Stimulated activated CD8-positive, alpha-beta memory T cell treated with anti-CD3 and anti-CD28 coated beads, Interleukin-7, amount 100 ng/mL, for 1 hour (primary cell): ENCODE measurements around the gene ZNF511.

Experiments used
- DNase-seq, 2 donors: peaks; one replicate each; pipeline ENCODE4 v3.0.0-alpha.2; 2020; ENCODE audit warnings: low read depth in 2 of 2

ZNF511 gene

DNA sequence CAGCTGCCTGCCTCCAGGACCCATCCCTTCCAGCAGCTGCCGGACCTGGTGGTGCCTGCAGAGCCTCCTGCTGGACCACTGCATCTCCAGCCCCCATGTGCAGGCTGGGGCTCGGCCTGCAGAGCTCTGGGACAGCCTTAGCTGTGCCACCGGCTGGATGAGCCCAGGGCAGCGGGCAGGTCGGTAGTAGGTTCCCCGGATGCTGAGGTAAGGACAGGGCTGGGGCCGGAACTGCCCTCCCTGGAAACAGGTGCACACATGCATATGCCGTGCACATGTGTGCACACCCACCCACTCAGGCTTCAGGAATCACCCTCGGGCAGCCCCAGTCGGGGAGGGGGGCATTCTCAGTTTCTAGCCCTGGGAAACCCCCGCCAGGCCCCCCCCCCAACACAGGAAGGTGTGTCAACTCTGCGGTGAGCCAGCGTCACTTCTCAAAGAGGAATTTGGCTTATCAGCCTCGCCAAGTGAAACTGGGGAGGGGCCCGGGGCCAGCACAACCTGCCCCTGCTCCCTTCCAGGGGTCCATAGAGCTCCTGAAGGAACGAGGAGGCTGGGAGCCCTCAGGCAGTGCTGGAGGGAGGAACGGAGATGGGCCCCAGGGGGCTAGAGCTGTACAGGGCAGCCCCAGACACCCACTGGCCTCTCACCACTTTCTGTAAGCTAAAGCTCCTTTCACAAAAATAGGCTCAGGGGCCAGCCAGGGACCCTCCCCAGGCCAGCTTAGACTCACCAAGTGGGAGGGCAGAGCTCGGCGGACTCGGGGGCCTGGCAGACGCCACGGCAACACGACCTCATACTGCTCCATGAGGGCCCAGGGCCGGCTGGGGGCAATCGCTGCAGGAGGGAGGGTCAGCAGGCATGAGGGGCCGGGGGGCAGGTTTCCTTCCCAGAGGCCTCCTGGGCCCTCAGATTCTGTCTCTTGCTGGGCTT, 33.7 kb upstream of the ZNF511 start:
- DNase-seq = peak; percentile 55 to 61

DNA sequence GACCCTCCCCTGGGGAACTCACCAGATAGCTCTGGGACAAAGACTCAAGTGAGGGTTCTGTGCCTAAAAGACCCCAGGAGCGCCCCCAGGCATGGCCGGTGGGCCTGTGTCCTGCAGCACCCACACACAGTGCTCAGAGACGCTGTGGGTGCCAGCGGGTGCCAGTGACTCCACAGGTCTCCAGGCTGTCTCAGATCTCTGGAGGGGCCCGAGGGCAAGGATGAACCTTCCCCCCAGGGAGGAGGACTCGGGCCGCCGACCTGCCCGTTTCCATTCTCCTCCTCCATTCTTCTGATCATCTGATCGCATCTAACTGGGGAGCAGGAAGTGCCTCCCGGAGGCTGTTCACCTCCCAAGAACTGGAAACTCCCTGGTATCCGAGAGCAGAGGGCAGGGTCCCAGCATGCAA, 33.0 kb upstream of the ZNF511 start:
- DNase-seq = no peak

DNA sequence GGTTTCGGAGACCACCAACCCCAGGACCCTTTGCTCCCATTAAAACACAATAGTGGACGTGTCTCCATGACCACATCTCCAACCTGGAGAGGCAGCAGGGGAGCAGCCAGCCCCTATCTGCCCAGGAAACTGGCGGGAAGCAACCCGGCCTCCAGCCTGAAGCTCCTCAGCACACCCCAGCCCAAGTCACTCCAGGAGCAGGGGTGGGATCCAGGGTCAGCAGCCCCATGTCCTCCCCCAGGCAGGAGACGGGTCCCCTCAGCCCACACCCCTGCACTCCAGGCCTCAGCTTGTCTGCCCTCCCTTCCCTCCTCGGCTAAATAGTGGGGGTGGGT, 32.6 kb upstream of the ZNF511 start:
- no peak for DNase-seq

- peak in 1 of 2 donors; percentile 42 for DNase-seq
These were observed 32.1 kb upstream of the ZNF511 start, which contains the start of gene ADAM8 for GRCh38 chr10:133276435-133277201. TSS of gene ADAM8 (minus strand) at chr10:133276868. CDS start at chr10:133276817, 51 bp downstream.

DNA sequence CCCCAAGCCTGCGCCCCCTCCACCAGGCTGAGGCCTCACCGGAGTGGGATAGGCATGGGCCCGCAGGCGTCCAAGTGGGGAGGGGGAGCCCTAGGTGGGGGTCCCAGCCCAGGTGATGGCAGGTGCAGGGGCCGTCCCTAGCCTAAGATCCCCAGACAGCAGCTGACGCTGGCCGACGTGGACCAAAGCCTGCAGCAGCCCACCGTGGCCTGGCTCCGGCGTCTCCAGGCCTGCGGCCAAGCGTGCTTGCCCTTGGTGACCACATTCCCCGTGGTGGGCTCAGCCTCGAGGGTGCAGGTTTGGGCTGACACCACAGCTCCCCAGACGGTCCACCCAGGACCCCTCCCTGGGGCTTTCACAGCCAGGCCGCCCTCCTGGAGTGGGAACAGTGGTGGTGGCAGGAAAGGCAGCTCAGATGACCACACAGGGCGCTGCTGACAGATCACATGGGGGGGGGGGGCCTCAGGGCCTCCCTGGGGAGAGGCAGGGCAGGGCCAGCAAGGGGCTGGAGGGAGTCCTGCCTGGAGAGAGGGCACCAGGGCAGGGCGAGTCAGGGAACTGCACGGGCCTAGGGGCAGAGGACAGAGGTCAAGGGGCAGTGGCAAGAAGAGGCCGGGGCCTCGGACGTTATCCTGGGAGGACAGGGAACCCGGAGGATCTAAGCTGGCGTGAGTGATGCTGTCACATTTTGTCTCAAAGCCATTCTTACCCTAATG, 31.3 kb upstream of the ZNF511 start:
- no peak for DNase-seq

DNA sequence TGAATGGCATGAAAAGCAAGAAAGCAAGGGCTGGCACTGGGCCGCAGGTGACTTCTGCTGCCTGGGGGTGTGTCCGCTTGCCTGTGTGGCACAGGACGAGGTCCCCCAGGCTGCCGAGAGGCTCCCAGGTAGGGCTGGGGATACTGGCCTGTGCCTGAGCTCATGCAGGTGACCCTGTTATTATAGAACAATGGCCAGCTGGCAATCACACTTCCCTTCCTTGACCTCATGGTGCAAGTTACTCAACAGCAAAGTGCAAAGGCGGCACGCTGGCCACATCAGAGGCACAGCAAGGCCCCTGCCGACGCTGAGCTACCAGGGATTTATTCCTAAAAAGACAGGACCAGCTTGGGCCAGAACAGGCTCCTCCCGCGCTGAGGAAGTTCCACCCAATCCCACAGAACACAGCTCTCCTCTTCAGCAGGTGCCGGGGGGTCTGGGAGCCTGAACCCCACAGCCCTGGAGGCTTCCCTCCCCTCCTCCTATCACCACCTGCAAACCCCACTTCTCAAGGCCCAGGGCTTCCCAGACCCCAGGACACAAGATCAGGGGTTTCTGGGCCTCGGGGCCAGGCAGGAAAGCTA, 30.6 kb upstream of the ZNF511 start:
- no peak for DNase-seq

- DNase-seq = peak in 1 of 2 donors; percentile 46
These were observed 30.0 kb upstream of the ZNF511 start for GRCh38 chr10:133278577-133279265.

DNA sequence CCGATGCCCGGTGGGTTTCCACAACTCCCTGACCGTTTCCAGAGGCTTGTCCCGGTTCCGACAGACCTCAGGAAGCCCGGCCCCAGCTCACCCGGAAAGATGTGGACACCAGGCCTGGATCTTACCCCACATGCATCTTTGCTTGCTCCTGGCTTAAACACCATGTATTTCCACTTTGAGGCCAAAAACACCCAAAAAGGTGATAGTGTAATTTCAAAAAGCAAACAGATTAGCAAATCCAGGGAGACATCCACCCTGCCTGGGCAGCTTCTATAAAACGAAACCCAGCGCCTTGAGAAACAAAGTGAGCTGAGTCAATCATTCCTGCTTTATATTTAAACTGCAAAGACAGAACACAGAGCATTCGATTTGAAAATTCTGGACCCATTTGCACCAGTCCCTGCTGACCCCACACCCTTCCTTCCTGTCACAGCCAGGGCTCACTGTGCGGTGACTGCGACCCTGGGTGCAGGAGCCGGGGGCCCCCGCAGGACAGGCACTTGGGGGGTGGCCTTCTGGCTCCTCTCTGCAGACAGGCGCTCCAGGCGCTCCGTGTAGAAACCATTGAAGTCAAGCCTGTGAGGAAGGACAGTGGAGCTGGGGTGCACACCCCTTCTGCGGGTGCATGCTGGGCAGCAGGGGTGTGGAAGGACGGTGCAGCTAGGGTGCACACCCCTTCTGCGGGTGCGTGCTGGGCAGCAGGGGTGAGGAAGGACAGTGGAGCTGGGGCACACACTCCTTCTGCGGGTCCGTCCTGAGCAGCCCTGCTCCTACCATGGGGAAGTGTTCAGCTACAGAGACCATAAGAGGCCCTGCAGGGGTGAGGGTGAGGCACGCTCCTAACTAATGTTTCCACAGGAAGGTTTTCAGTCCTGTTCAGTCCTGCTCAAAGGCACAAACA, 29.1 kb upstream of the ZNF511 start:
- no peak for DNase-seq

DNA sequence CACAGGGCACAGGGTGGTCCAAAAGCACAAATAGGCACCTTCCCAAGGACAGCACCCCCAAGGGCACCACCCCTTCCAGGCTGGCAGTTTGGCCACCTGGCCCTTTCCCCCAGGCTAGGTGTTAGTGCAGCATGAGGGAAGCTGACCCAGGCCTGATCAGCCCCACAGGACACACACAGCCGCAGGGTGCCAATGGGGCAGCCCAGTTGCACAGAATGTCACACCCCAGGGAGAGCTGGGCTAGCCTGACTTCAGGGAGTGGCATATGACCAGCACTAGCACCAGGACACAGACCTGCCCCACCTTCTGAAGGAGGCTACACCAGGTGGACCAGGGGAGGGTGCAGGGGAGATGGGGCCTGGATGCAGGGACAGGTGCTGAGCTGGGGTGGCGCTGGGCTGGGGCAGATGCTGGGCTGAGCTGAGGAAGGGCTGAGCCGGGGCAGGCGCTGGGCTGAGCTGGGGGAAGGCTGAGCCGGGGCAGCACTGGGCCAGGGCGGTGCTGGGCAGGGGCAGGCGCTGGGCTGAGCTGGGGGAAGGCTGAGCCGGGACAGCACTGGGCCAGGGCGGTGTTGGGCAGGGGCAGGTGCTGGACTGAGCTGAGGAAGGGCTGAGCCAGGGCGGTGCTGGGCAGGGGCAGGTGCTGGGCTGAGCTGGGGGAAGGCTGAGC, 28.2 kb upstream of the ZNF511 start:
- no peak for DNase-seq

GRCh38 chr10:133281084-133281483, 27.6 kb upstream of the ZNF511 start:
- DNase-seq = no peak

DNA sequence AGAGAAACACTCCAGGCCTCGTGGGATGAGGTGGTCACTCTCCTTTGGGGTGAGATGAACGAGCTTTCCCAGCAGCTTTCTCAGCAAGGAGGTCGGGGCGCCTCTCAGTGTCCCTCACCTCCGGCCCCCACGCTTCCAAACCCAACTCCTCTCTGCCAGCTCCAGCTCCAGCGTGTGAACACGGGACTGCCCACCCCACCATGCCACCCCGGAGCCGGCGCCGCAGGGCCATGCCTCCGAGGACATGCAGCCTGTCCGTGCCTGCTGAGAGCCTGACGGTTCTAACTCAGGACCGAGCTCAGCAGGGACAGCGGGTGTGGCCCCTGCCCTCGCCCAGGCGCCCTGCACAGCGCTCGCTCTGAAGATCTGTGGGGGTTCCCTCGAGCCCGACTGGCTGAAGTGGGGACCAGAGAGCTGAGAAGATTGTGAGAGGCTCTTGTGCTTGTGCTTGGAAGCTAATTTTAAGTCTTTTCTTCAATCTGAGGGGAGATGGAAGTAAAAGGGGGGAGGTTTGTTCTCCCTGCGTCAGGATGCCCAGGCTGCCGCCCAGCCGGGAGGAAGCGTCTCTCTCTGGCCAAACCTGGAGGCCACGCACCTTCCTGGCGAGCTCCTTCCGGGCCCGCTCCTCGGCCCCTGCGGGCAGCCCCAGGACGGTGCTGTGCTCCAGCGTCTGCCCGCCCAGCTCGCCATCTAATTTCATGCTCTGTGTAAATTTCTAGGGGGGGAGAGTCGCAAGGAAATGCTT, 26.9 kb upstream of the ZNF511 start:
- no peak for DNase-seq

- no peak for DNase-seq
These were observed 25.8 kb upstream of the ZNF511 start for GRCh38 chr10:133282846-133283390.

GRCh38 chr10:133283931-133284330, 24.8 kb upstream of the ZNF511 start:
- no peak for DNase-seq

DNA sequence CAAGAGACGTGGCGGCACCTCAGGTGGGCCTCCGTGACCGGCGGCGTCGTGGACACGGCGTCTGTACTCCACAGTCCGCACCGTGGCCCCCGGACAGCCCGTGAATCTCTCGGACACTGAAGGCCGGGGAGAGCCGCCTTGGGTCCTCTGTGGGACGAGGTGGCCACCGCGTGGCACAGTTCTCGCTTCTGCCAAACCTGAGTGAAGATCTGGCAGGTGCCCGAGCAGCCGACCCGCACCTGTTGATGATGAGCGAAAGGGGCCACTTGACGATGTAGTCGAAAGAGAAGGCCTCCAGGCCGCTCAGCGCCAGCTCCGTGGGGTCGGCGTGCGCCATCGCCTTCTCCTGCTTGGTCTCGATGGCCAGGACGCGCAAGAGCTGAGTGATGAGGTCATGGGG, 23.5 kb upstream of the ZNF511 start:
- DNase-seq = no peak

GRCh38 chr10:133286366-133286765, 22.3 kb upstream of the ZNF511 start:
- DNase-seq = no peak

GRCh38 chr10:133287832-133288500, 20.7 kb upstream of the ZNF511 start:
- no peak for DNase-seq

GRCh38 chr10:133289761-133290160, 19.0 kb upstream of the ZNF511 start:
- no peak for DNase-seq
